Endothelial cell of umbilical vein (primary cell): Measurements from ENCODE around the gene RET.

Experiments
- CTCF ChIP-seq, 2 donors: IDR thresholded peaks; 1 replicate in 1 of 2; 2 replicates in 1 of 2; pipeline ENCODE4 v1.5.1; 2011; ENCODE audit warnings: low read length in 2 of 2, mild to moderate bottlenecking in 2 of 2, moderate library complexity in 2 of 2, control low read depth in 1 of 2, inconsistent platforms in 1 of 2, low read depth in 1 of 2; ENCODE audit not compliant: insufficient read depth in 1 of 2; ENCODE audit errors: extremely low read depth in 1 of 2
- EZH2 ChIP-seq: IDR thresholded peaks from 2 replicates; pipeline ENCODE4 v1.6.1; 2012; ENCODE audit warnings: borderline replicate concordance, low read depth, mild to moderate bottlenecking, moderate library complexity, low read length, inconsistent platforms; ENCODE audit not compliant: severe bottlenecking
- FOS ChIP-seq: IDR thresholded peaks from 2 replicates; pipeline ENCODE4 v1.6.1; 2011; ENCODE audit warnings: mild to moderate bottlenecking, low read length, moderate library complexity, borderline replicate concordance; ENCODE audit not compliant: insufficient read depth
- GATA2 ChIP-seq: IDR thresholded peaks from 2 replicates; pipeline ENCODE4 v1.7.0; 2011; ENCODE audit warnings: low read depth, mild to moderate bottlenecking, moderate library complexity, mixed read lengths, low read length; ENCODE audit not compliant: insufficient read length, insufficient read depth
- JUN ChIP-seq: IDR thresholded peaks from 2 replicates; pipeline ENCODE4 v1.6.1; 2011; ENCODE audit warnings: borderline replicate concordance, low read depth; ENCODE audit not compliant: insufficient read length, insufficient read depth
- MYC ChIP-seq: IDR thresholded peaks from one replicate; pipeline ENCODE4 v1.6.1; 2011; ENCODE audit warnings: mild to moderate bottlenecking, low read depth, low read length
- POLR2A ChIP-seq: IDR thresholded peaks from 2 replicates; pipeline ENCODE4 v1.6.1; 2012; ENCODE audit warnings: low read depth, mild to moderate bottlenecking, control low read depth, low read length
- POLR2AphosphoS5 ChIP-seq: IDR thresholded peaks from 2 replicates; pipeline ENCODE4 v1.6.1; 2012; ENCODE audit warnings: low read depth, mild to moderate bottlenecking, control low read depth, low read length, moderate library complexity; ENCODE audit not compliant: insufficient read depth
- TF ChIP-seq, protein P1 (sequence below): IDR thresholded peaks from 2 replicates; pipeline ENCODE4 v1.6.1; 2011; ENCODE audit not compliant: insufficient read depth, insufficient read length

GRCh38 chr10:43173120-43173519, 96.3 kb downstream of the RET start:
- TF ChIP-seq CTCF (IDR thresholded peaks at IDR 0.05; ENCODE audit: extremely low read depth in 1 of 2, insufficient read depth in 1 of 2, low read depth in 1 of 2, low read length in 2 of 2) = no peak
- TF ChIP-seq POLR2AphosphoS5 = no peak
- no peak for TF ChIP-seq JUN
- no peak for TF ChIP-seq POLR2A
- TF ChIP-seq EZH2 = no peak
- TF ChIP-seq GATA2 = no peak
- TF ChIP-seq, protein P1, sequence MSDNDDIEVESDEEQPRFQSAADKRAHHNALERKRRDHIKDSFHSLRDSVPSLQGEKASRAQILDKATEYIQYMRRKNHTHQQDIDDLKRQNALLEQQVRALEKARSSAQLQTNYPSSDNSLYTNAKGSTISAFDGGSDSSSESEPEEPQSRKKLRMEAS = no peak
- TF ChIP-seq FOS = no peak
- no peak for TF ChIP-seq MYC
